B cell (primary cell): Measurements from ENCODE around the gene FMN2. TPM values are rescaled to one million over a fixed set of nuclear protein-coding genes. Genes with fewer than 3 reads are reported as not detected.

Experiments
- ATAC-seq: fragments of 200-7000 bp; cut with Tn5 transposase; one replicate; pipeline ENCODE4 v1.10.0; 2021; ENCODE audit warnings: low read depth, mild to moderate bottlenecking, moderate number of reproducible peaks, moderate library complexity
- CTCF ChIA-PET: fragments of 350-600 bp; sonication (Branson Sonifier 250); formaldehyde crosslinking; loops from one replicate; lab custom pipeline; 2021; ENCODE audit warnings: antibody characterized with exemption, inconsistent platforms; lab: Charles Lee
- POLR2A ChIA-PET: fragments of 350-600 bp; sonication (Branson Sonifier 250); formaldehyde crosslinking; loops from one replicate; lab custom pipeline; 2021; ENCODE audit warnings: antibody characterized with exemption; lab: Charles Lee
- DNase-seq: peaks from one replicate; pipeline ENCODE4 v3.0.0; 2013
- H2AFZ ChIP-seq: 2 replicates; pipeline ENCODE4 v1.6.1; 2012; ENCODE audit warnings: mild to moderate bottlenecking, low read depth, low read length; ENCODE audit not compliant: insufficient read depth, poor library complexity, severe bottlenecking
- H3K27ac ChIP-seq, 2 donors: 1 replicate in 1 of 2; 2 replicates in 1 of 2; pipeline ENCODE4 v1.5.1; 2012 to 2013; ENCODE audit warnings: low read length in 2 of 2, mild to moderate bottlenecking in 2 of 2, moderate library complexity in 1 of 2
- H3K27me3 ChIP-seq, 4 experiments: fragments of 200-600 bp in 1 of 4; sonication (generic) in 1 of 4; replicated peaks in 1 of 4; 1 replicate in 2 of 4; 2 replicates in 2 of 4; pipeline versions ENCODE4 v1.6.1 to v1.7.0; 2013 to 2016; ENCODE audit warnings: low read length in 3 of 4, mild to moderate bottlenecking in 2 of 4, mixed read lengths in 1 of 4, moderate library complexity in 1 of 4; ENCODE audit not compliant: insufficient read depth in 4 of 4, control insufficient read depth in 3 of 4; ENCODE audit errors: control extremely low read depth in 1 of 4
- H3K36me3 ChIP-seq, 2 experiments: replicated peaks in 1 of 2; 1 replicate in 1 of 2; 2 replicates in 1 of 2; pipeline versions ENCODE4 v1.6.1 to v1.7.1; 2013; ENCODE audit warnings: low read length in 1 of 2; ENCODE audit not compliant: insufficient read depth in 2 of 2, control insufficient read depth in 1 of 2; ENCODE audit errors: control extremely low read depth in 1 of 2, extremely low read depth in 1 of 2
- H3K4me1 ChIP-seq, 2 donors: fragments of 200-600 bp in 1 of 2; sonication (generic) in 1 of 2; 1 replicate in 1 of 2; 2 replicates in 1 of 2; pipeline versions ENCODE4 v1.5.1 to v1.6.1; 2013 to 2017; ENCODE audit warnings: low read length in 2 of 2; ENCODE audit not compliant: control insufficient read depth in 2 of 2, insufficient read depth in 2 of 2
- H3K4me2 ChIP-seq: replicated peaks from 2 replicates; pipeline ENCODE3; 2012; ENCODE audit warnings: mild to moderate bottlenecking, low read depth, low read length; ENCODE audit not compliant: poor library complexity, severe bottlenecking
- H3K4me3 ChIP-seq, 5 experiments: fragments of 200-600 bp in 1 of 5; sonication (generic) in 1 of 5; 1 replicate in 3 of 5; 2 replicates in 2 of 5; pipeline versions ENCODE4 v1.5.1 to v1.7.0; 2011 to 2016; ENCODE audit warnings: low read length in 4 of 5, mild to moderate bottlenecking in 4 of 5, low read depth in 2 of 5, control low read depth in 1 of 5, moderate library complexity in 1 of 5; ENCODE audit not compliant: insufficient read depth in 1 of 5; ENCODE audit errors: control extremely low read depth in 1 of 5, extremely low read depth in 1 of 5
- H3K79me2 ChIP-seq: fragments of 200-600 bp; sonication (generic); one replicate; pipeline ENCODE4 v1.6.0; 2016; ENCODE audit warnings: low read length; ENCODE audit not compliant: control insufficient read depth, insufficient read depth
- H3K9ac ChIP-seq: fragments of 200-600 bp; sonication (generic); 2 replicates; pipeline ENCODE4 v1.6.1; 2017; ENCODE audit warnings: mild to moderate bottlenecking, low read length, moderate library complexity
- H3K9me3 ChIP-seq, 3 donors: one replicate each; pipeline versions ENCODE4 v1.6.1 to v1.7.1; 2013; ENCODE audit warnings: low read length in 2 of 3; ENCODE audit not compliant: control insufficient read depth in 2 of 3, insufficient read depth in 1 of 3; ENCODE audit errors: control extremely low read depth in 1 of 3
- H4K20me1 ChIP-seq: 2 replicates; pipeline ENCODE4 v1.6.0; 2012; ENCODE audit warnings: mild to moderate bottlenecking, low read length; ENCODE audit not compliant: insufficient read depth, control insufficient read depth, poor library complexity, severe bottlenecking
- H3K27ac Mint-ChIP-seq: one replicate; pipeline ENCODE4 v1.8.0; 2021; ENCODE audit warnings: mixed read lengths
- H3K27me3 Mint-ChIP-seq: one replicate; pipeline ENCODE4 v1.8.0; 2021; ENCODE audit warnings: mixed read lengths
- H3K4me1 Mint-ChIP-seq: one replicate; pipeline ENCODE4 v1.8.0; 2021; ENCODE audit warnings: mixed read lengths
- H3K4me3 Mint-ChIP-seq: one replicate; pipeline ENCODE4 v1.8.0; 2021; ENCODE audit warnings: mixed read lengths
- H3K9me3 Mint-ChIP-seq: one replicate; pipeline ENCODE4 v1.8.0; 2022; ENCODE audit warnings: mixed read lengths; ENCODE audit not compliant: insufficient read depth
- EZH2 ChIP-seq: IDR thresholded peaks from 2 replicates; pipeline ENCODE4 v1.6.1; 2012; ENCODE audit warnings: borderline replicate concordance, low read depth, mild to moderate bottlenecking, moderate library complexity, low read length; ENCODE audit not compliant: insufficient read depth, poor library complexity, severe bottlenecking
- WGBS: methylation state at CpG from one replicate; pipeline ENCODE4 v1.1.5; 2013; ENCODE audit warnings: missing lambda C conversion rate; ENCODE audit not compliant: insufficient coverage; 5-methylcytosine and 5-hydroxymethylcytosine counted together
- intact Hi-C: fragments of 100-400 bp; cut with micrococcal nuclease; formaldehyde crosslinking; loops from one replicate; pipeline ENCODE4 v1.10.0; 2022
- polyA plus RNA-seq: library from polyadenylated mRNA; depleted of rRNA; stranded (reverse); fragments of >200 nt; gene quantifications from 2 replicates; pipeline ENCODE4 v1.2.3, GENCODE V29; 2012
- total RNA-seq, 2 donors: library from RNA; stranded (reverse); fragments of 120-200 nt in 1 of 2; gene quantifications; 1 replicate in 1 of 2; 2 replicates in 1 of 2; pipeline versions ENCODE4 v1.2.3 to v1.2.4, GENCODE V29; 2013 to 2022
- TF ChIP-seq, protein P1 (sequence below): fragments of 200-600 bp; IDR thresholded peaks from one replicate; pipeline ENCODE4 v1.8.0; 2022; ENCODE audit warnings: antibody characterized with exemption, mild to moderate bottlenecking

FMN2 gene
- total and polyA plus RNA-seq, 2 donors (not counting 1 experiment from before 2014, with no cell fraction given): not detected

GRCh38 chr1:240058049-240058448 is 33.6 kb upstream of the FMN2 start:
- ChIA-PET CTCF (no interaction called here), POLR2A (no interaction called here)
- H3K79me2 ChIP-seq: no peaks in the 10 kb centered on the region
- H2AFZ ChIP-seq: no peak overlapping the region
- DNase-seq (no peak), ATAC-seq (no peak)
- Mint-ChIP-seq H3K4me1 (no peaks in the 10 kb centered on the region), H3K27ac (no peak overlapping the region), H3K27me3 (no peaks in the 10 kb centered on the region), H3K4me3 (no peak overlapping the region), H3K9me3 (peaks cover 1% of the 10 kb centered on the region)
- no peak overlapping the region for H3K4me2 ChIP-seq
- no peaks in the 10 kb centered on the region for H3K4me1 ChIP-seq
- no peaks in the 10 kb centered on the region for H4K20me1 ChIP-seq
- intact Hi-C loops: no loop called here
- H3K9me3 ChIP-seq: peaks cover 0 to under 1% (median 0%) of the 10 kb centered on the region in 3 donors
- no peak for TF ChIP-seq EZH2
- TF ChIP-seq, protein P1, sequence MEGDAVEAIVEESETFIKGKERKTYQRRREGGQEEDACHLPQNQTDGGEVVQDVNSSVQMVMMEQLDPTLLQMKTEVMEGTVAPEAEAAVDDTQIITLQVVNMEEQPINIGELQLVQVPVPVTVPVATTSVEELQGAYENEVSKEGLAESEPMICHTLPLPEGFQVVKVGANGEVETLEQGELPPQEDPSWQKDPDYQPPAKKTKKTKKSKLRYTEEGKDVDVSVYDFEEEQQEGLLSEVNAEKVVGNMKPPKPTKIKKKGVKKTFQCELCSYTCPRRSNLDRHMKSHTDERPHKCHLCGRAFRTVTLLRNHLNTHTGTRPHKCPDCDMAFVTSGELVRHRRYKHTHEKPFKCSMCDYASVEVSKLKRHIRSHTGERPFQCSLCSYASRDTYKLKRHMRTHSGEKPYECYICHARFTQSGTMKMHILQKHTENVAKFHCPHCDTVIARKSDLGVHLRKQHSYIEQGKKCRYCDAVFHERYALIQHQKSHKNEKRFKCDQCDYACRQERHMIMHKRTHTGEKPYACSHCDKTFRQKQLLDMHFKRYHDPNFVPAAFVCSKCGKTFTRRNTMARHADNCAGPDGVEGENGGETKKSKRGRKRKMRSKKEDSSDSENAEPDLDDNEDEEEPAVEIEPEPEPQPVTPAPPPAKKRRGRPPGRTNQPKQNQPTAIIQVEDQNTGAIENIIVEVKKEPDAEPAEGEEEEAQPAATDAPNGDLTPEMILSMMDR: no peak
- H3K9ac ChIP-seq: no peak overlapping the region
- no peak overlapping the region for H3K4me3 ChIP-seq
- H3K27ac ChIP-seq: no peak overlapping the region
- WGBS: 87% methylated on average over 7 of the region's 9 CpGs
- no peaks in the 10 kb centered on the region for H3K27me3 ChIP-seq
- no peaks in the 10 kb centered on the region for H3K36me3 ChIP-seq

DNA sequence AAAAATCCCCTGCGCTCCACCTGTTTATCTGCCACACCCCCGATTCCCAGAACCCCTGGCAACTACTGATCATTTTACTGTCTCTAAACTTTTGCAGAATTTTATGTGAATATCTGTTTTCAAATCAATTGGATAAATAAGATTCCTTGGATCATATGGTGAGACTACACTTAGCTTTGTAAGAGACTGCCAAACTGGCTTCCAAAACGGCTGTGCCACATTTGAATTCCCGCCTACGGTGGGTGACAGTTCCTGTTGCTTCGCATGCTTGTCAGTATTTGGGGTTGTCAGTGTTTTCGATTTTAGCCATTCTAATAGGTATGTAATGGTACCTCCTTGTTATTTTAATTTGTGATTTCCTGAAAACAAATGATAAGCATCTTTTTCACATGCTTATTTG is 22.7 kb upstream of the FMN2 start:
- Mint-ChIP-seq H3K27ac (no peak overlapping the region), H3K9me3 (peaks cover 4% of the 10 kb centered on the region), H3K27me3 (no peaks in the 10 kb centered on the region), H3K4me1 (no peaks in the 10 kb centered on the region), H3K4me3 (no peak overlapping the region)
- Histone ChIP-seq H3K4me2 (no peak overlapping the region), H3K9me3 (peaks cover 0 to 7% (median 0%) of the 10 kb centered on the region in 3 donors), H3K4me1 (no peaks in the 10 kb centered on the region), H2AFZ (no peak overlapping the region), H3K9ac (no peak overlapping the region), H4K20me1 (no peaks in the 10 kb centered on the region), H3K36me3 (no peaks in the 10 kb centered on the region), H3K79me2 (no peaks in the 10 kb centered on the region), H3K27ac (no peak overlapping the region), H3K27me3 (no peaks in the 10 kb centered on the region), H3K4me3 (no peak overlapping the region)
- ChIA-PET CTCF (no interaction called here), POLR2A (no interaction called here)
- DNase-seq (no peak), ATAC-seq (no peak)
- WGBS: 100% methylated on average over 1 of the region's 7 CpGs
- intact Hi-C loops: no loop called here
- TF ChIP-seq, protein P1: no peak
- TF ChIP-seq EZH2: no peak
